Activated naive CD4-positive, alpha-beta T cell treated with anti-CD3 and anti-CD28 coated beads, Interleukin-2, amount 50 U/mL, for 24 hours (primary cell): ENCODE results near the gene BCL2L12.
A peak's percentile ranks its signal among the peaks of the same experiment; 100 is the strongest.

ENCODE experiments used
- H3K27ac Mint-ChIP-seq: one replicate; pipeline ENCODE4 v1.8.0; 2021; ENCODE audit warnings: mild to moderate bottlenecking, mixed read lengths
- H3K27me3 Mint-ChIP-seq: one replicate; pipeline ENCODE4 v1.8.0; 2021; ENCODE audit warnings: mixed read lengths
- H3K36me3 Mint-ChIP-seq: one replicate; pipeline ENCODE4 v1.8.0; 2021; ENCODE audit warnings: mixed read lengths
- H3K4me1 Mint-ChIP-seq: one replicate; pipeline ENCODE4 v1.8.0; 2021; ENCODE audit warnings: mixed read lengths
- H3K4me3 Mint-ChIP-seq: one replicate; pipeline ENCODE4 v1.8.0; 2021; ENCODE audit warnings: mild to moderate bottlenecking, mixed read lengths
- H3K9me3 Mint-ChIP-seq: one replicate; pipeline ENCODE4 v1.8.0; 2021; ENCODE audit warnings: mixed read lengths

BCL2L12 gene

GRCh38 chr19:49637821-49638738, 27.7 kb upstream of the BCL2L12 start:
- H3K36me3 Mint-ChIP-seq = no peaks in the 10 kb centered on the region
- H3K27ac Mint-ChIP-seq = peak overlapping the region; percentile 77
- H3K4me1 Mint-ChIP-seq = peaks cover 44% of the 10 kb centered on the region
- no peaks in the 10 kb centered on the region for H3K27me3 Mint-ChIP-seq
- peak overlapping the region; percentile 68 for H3K4me3 Mint-ChIP-seq
- H3K9me3 Mint-ChIP-seq = no peaks in the 10 kb centered on the region

- Mint-ChIP-seq H3K27ac (peak overlapping the region; percentile 97), H3K36me3 (peaks cover 2% of the 10 kb centered on the region), H3K4me3 (peak overlapping the region; percentile 97), H3K9me3 (no peaks in the 10 kb centered on the region), H3K4me1 (peaks cover 59% of the 10 kb centered on the region), H3K27me3 (no peaks in the 10 kb centered on the region)
Observed at GRCh38 chr19:49639401-49640112, 26.2 kb upstream of the BCL2L12 start.

GRCh38 chr19:49640113-49640898, 25.4 kb upstream of the BCL2L12 start, which contains the start of gene RRAS:
Gene RRAS, minus strand, starts transcription at chr19:49640143. Its CDS starts 45 bp downstream, at chr19:49640098.
- H3K27ac Mint-ChIP-seq = peak within 1 kb of the TSS; percentile 97
- H3K36me3 Mint-ChIP-seq = peaks cover 3% of the 10 kb centered on the region
- no peaks in the 10 kb centered on the region for H3K9me3 Mint-ChIP-seq
- peak within 1 kb of the TSS; percentile 97 for H3K4me3 Mint-ChIP-seq
- H3K27me3 Mint-ChIP-seq = no peaks in the 10 kb centered on the region
- peaks cover 62% of the 10 kb centered on the region for H3K4me1 Mint-ChIP-seq

- peaks cover 65% of the 10 kb centered on the region for H3K4me1 Mint-ChIP-seq
- H3K27me3 Mint-ChIP-seq = no peaks in the 10 kb centered on the region
Observed at GRCh38 chr19:49641688-49642491, 23.8 kb upstream of the BCL2L12 start, which contains the start of gene SCAF1. Gene SCAF1, plus strand, starts transcription at chr19:49642209. Its CDS starts 2,818 bp downstream, at chr19:49645027.

GRCh38 chr19:49642492-49643035, 23.2 kb upstream of the BCL2L12 start:
- peak overlapping the region; percentile 94 for H3K27ac Mint-ChIP-seq
- H3K9me3 Mint-ChIP-seq = no peaks in the 10 kb centered on the region
- H3K27me3 Mint-ChIP-seq = no peaks in the 10 kb centered on the region
- H3K4me3 Mint-ChIP-seq = peak overlapping the region; percentile 97
- peaks cover 63% of the 10 kb centered on the region for H3K4me1 Mint-ChIP-seq
- H3K36me3 Mint-ChIP-seq = peaks cover 3% of the 10 kb centered on the region

More at GRCh38 chr19:49641688-49642491, 23.8 kb upstream of the BCL2L12 start, which contains the start of gene SCAF1:
- Mint-ChIP-seq H3K27ac (peak within 1 kb of the TSS; percentile 97), H3K4me3 (peak within 1 kb of the TSS; percentile 97), H3K36me3 (peaks cover 3% of the 10 kb centered on the region), H3K9me3 (no peaks in the 10 kb centered on the region)

GRCh38 chr19:49643466-49643865, 22.3 kb upstream of the BCL2L12 start:
- Mint-ChIP-seq H3K27ac (peak overlapping the region; percentile 88), H3K36me3 (peaks cover 3% of the 10 kb centered on the region), H3K27me3 (no peaks in the 10 kb centered on the region), H3K9me3 (no peaks in the 10 kb centered on the region), H3K4me3 (peak overlapping the region; percentile 97), H3K4me1 (peaks cover 56% of the 10 kb centered on the region)

GRCh38 chr19:49645592-49645991, 20.1 kb upstream of the BCL2L12 start:
- Mint-ChIP-seq H3K4me1 (peaks cover 37% of the 10 kb centered on the region), H3K27ac (no peak overlapping the region), H3K27me3 (no peaks in the 10 kb centered on the region), H3K9me3 (no peaks in the 10 kb centered on the region), H3K4me3 (no peak overlapping the region), H3K36me3 (peaks cover 3% of the 10 kb centered on the region)

- Mint-ChIP-seq H3K36me3 (peaks cover 3% of the 10 kb centered on the region), H3K4me1 (peaks cover 33% of the 10 kb centered on the region), H3K9me3 (no peaks in the 10 kb centered on the region), H3K4me3 (no peak overlapping the region), H3K27me3 (no peaks in the 10 kb centered on the region), H3K27ac (no peak overlapping the region)
Observed at GRCh38 chr19:49645995-49646394, 19.7 kb upstream of the BCL2L12 start.

GRCh38 chr19:49646586-49646985, 19.1 kb upstream of the BCL2L12 start:
- Mint-ChIP-seq H3K4me1 (peaks cover 30% of the 10 kb centered on the region), H3K9me3 (no peaks in the 10 kb centered on the region), H3K27ac (no peak overlapping the region), H3K4me3 (no peak overlapping the region), H3K27me3 (no peaks in the 10 kb centered on the region), H3K36me3 (peaks cover 3% of the 10 kb centered on the region)

GRCh38 chr19:49651029-49651819, 14.5 kb upstream of the BCL2L12 start:
- Mint-ChIP-seq H3K27ac (no peak overlapping the region), H3K9me3 (no peaks in the 10 kb centered on the region), H3K4me3 (no peak overlapping the region), H3K27me3 (no peaks in the 10 kb centered on the region), H3K36me3 (peaks cover 3% of the 10 kb centered on the region), H3K4me1 (peaks cover 6% of the 10 kb centered on the region)

GRCh38 chr19:49651820-49652550, 13.7 kb upstream of the BCL2L12 start:
- Mint-ChIP-seq H3K4me1 (peaks cover 6% of the 10 kb centered on the region), H3K36me3 (peaks cover 3% of the 10 kb centered on the region), H3K4me3 (no peak overlapping the region), H3K27me3 (no peaks in the 10 kb centered on the region), H3K9me3 (no peaks in the 10 kb centered on the region), H3K27ac (no peak overlapping the region)

GRCh38 chr19:49652551-49653465, 12.9 kb upstream of the BCL2L12 start:
- Mint-ChIP-seq H3K9me3 (no peaks in the 10 kb centered on the region), H3K4me3 (no peak overlapping the region), H3K27ac (no peak overlapping the region), H3K36me3 (peaks cover 5% of the 10 kb centered on the region), H3K4me1 (peaks cover 6% of the 10 kb centered on the region), H3K27me3 (no peaks in the 10 kb centered on the region)
